ENCODE results near the gene CSNK2A1.
"Not testable (repeated sequence)": the region's sequence is repeated elsewhere in the genome, so short reads cannot be mapped to it uniquely, and the experiment has no call there.

CSNK2A1 gene

GRCh38 chr20:531608-532007, 12.0 kb downstream of the CSNK2A1 start:
- no peak for DNase-seq

GRCh38 chr20:530321-530720, 13.3 kb downstream of the CSNK2A1 start:
- no peak for DNase-seq

- DNase-seq = no peak
These were observed 14.5 kb downstream of the CSNK2A1 start for GRCh38 chr20:528923-529604.

DNA sequence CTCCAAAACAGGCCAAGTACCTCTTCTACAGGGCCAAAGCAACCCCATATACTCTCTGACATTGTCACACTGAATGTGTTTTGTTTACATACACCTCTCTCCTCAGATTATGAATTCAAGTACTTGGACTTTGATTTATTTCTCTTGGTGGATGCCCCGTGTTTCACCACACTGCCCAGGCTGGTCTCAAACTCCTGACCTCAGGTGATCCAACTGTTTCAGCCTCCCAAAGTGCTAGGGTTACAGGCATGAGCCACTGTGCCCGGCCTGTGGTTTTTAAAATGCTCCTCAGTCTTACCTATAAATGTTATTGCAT, 16.1 kb downstream of the CSNK2A1 start:
- no peak for DNase-seq

GRCh38 chr20:521860-522259, 21.7 kb downstream of the CSNK2A1 start:
- DNase-seq = no peak

GRCh38 chr20:519999-520398, 23.6 kb downstream of the CSNK2A1 start:
- no peak for DNase-seq

DNA sequence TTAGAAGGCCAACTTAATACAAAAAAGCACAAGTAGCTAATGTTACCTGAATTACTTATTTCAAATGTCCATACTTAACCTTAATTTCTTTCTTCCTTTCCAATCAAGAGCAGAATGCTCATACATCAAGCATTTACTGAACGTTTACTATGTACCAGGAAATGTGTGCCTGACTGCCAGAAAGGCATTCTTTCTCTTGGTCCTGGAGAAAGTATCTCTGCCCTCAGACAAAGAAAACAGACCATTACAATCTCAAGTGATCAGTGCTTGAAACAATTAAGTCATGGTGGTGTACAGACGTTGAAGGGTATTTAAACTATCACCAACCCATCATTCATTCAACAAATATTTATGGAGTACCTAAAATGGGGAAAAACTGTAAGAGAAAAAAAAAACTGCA, 26.4 kb downstream of the CSNK2A1 start:
- DNase-seq = no peak

DNA sequence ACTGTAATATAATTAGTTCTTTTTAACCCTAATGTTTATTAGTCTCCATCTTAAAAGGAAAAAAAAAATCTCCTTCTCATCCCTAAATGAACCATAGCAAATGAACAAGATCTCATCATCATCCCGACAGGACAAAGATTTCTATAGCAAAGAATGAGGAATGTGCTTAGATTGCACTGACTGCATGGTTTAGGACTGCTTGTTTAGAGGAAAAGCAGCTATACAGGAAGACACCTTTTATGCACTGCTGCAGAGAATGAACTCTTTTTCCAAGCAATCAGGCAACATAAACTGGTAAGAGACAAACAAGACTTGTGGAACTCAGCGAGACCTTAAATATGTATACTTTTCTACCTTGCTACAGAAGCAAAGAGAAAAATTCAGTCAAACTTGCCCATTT, 26.8 kb downstream of the CSNK2A1 start:
- DNase-seq = no peak

- no peak for DNase-seq
These were observed 27.9 kb downstream of the CSNK2A1 start for GRCh38 chr20:515696-516095.

- no peak for DNase-seq
These were observed 30.2 kb downstream of the CSNK2A1 start for GRCh38 chr20:513429-513828.

DNA sequence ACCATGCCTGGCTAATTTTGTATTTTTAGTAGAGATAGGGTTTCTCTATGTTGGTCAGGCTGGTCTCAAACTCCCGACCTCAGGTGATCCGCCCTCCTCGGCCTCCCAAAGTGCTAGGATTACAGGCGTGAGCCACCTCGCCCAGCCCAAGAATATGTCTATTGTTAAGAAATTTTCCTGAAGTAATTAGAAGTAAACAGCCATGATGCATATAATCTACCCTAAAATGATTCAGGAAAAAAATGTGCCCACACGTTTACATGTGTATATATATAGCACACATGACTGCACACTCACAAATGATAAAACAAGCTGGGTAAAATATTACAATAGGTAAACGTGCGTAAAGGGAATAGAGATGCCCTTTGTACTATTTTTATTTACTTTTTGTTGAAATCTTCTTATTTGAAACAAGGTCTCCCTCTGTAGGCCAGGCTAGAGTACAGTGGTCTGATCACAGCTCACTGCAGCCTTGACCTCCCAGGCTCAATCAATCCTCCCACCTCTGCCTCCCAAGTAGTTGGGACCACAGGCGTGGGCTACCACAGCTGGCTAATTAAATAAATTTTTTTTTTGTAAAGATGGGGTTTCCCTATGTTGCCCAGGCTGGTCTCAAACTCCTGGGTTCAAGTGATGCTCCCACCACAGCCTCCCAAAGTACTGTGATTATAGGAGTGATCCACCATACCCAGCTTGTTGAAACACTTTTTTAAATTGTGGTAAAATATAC, 33.1 kb downstream of the CSNK2A1 start:
- not testable (repeated sequence) for DNase-seq

- not testable (repeated sequence) for DNase-seq
These were observed 35.2 kb downstream of the CSNK2A1 start for GRCh38 chr20:508364-508787.

GRCh38 chr20:507761-508332, 35.7 kb downstream of the CSNK2A1 start:
- no peak for DNase-seq

- no peak for DNase-seq
These were observed 36.4 kb downstream of the CSNK2A1 start for GRCh38 chr20:507006-507758.

DNA sequence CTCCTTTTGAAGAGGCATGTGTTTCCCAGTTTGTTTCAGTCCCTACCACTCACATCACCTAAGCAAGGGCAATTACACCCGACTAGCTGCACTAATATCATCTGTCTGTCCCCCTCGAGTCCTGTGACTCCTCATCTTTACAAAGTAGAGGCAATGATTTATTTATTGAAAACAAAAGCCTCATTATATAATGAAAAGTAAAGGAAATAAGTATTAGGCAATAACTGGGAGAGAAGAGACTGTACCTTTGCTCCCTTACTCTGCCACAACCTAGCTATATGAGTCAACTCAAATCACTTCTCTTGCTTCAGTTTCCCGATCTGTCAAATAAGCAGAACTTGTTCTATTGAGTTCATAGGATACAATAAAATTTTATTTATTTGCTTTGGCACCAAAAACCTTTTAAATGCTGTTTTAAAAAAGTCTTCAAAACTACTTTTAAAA, 38.9 kb downstream of the CSNK2A1 start:
- DNase-seq = no peak

- no peak for DNase-seq
These were observed 40.4 kb downstream of the CSNK2A1 start for GRCh38 chr20:503048-503737.

DNA sequence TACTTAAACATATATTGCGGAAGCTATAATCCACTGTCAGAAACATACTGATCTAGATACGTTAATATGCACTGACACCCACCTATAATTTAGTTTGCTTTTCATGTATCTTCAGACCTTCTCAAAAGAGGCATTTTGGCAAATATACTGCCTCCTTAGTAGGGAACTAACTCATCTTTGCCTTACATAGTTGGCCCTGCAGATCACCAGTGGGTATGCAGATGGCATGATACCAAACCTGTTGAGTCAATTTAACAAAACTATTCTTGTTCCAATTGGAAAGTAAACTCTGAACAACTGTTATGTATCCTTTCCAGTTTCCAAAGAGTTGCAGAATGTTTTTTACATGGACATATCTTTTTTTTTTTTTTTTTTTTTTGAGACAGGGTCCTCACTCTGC, 45.6 kb downstream of the CSNK2A1 start:
- no peak for DNase-seq

- no peak for DNase-seq
These were observed 47.4 kb downstream of the CSNK2A1 start for GRCh38 chr20:496126-496696.

DNA sequence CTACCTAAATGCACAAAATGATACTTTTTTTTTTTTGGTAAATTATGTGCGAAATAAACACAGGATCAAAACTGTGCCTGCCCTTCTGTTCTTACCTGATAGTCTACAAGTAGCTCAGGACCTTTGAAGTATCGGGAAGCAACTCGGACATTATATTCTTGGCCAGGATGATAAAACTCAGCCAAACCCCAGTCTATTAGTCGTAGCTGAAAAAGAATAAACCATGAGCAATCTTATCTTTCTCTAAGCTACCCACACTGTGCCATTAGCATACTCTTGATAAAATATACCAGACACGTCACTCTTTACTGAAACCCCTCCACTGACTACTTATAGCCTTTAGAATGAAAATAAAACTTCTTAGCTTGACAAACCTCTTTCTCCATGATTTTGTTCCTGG, 51.4 kb downstream of the CSNK2A1 start:
- no peak for DNase-seq

DNA sequence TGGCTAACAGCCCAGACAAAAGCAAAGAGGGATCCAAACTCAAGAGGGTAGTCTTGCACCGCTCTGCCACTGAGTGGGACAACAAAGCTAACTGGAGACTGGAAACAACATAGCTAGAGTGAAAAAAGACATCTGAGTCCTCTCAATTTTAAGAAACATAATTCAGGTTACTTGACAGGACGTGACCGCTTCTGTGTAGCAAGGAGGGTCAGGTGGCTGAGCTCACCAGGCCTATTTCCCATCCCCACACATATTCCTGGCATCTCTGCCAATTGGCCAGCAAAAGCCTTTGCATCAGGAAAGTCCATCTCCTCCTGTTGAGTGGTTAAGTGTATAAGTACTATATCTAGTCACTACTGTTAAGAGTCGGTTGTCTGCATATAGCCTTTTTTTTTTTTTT, 55.9 kb downstream of the CSNK2A1 start:
- no peak for DNase-seq

DNA sequence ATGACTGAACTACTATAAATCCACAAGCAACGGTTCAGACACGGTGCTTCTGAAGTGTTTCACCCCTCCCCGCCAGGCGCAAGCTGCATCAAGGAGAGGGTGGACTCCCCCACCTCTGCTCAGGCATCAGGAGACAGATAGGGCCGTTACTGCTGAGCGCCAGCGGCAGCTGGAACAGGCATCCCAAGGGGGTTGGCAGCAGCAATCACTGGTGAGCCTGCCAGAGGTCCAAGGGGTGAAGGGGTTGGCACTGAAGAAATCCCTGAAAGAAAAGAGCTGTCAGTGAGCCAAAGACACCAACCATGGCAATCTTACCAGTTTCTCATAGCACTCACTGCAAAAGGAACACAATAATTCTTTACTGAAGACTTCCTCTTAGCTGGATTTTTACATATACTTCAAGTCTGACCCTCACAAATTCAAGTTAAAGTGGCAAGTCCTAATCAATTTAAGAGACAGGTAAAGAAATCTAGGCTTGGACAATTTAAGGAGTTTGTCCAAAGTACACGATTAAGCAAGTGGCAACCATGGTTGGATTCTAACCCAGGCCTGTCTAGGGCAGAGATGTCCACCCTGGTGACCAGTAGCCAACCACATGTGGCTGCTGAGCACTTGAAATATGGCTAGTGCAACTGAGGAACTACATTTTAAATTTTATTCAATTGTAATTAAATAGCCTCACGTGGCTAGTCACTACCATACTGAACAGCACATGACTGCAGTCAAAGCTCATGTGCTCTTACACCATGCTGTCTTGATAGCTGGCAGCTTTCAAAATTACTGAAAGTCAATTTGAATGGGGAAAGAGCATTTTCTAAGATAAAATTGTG, 59.6 kb downstream of the CSNK2A1 start:
- no peak for DNase-seq

DNA sequence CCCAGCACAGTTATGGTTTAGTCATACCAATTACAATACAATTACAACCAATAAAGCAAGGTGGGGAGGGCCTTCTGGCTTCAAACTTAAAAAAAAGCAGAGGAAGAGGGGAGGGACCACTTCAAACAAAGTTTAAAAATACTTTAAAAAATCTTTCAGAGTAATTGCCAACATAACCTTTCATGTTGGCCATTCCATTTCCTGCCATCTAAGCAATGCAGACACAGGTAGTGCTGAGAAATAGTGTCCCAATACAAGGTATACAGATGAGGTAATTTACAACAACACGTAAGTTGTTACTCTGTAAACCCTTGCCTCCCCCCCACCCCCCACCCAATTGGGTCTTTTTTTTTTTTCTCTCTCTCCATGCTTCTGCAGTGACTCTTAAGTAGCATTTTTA, 62.4 kb downstream of the CSNK2A1 start:
- DNase-seq = no peak
